Natural killer cell (primary cell): ENCODE data around the gene SEPTIN10. TPM values are rescaled to one million over a fixed set of nuclear protein-coding genes. Genes with fewer than 3 reads are reported as not detected.
"Not testable (repeated sequence)": the region's sequence is repeated elsewhere in the genome, so short reads cannot be mapped to it uniquely, and the experiment has no call there.

Experiments used
- ATAC-seq, 3 donors: fragments of 150-1000 bp in 2 of 3; fragments of 200-7000 bp in 1 of 3; cut with Tn5 transposase; 1 replicate in 1 of 3; 2 replicates in 2 of 3; pipeline ENCODE4 v1.10.0; 2021; ENCODE audit warnings: mild to moderate bottlenecking in 2 of 3, moderate library complexity in 2 of 3
- DNase-seq, 2 donors: peaks; one replicate each; pipeline versions ENCODE4 v3.0.0 to v3.0.0-alpha.2; 2013 to 2021; ENCODE audit warnings: mixed read lengths in 1 of 2
- H3K27ac ChIP-seq: one replicate; pipeline ENCODE4 v1.5.1; 2013; ENCODE audit warnings: mild to moderate bottlenecking, low read length
- H3K27me3 ChIP-seq: one replicate; pipeline ENCODE4 v1.6.1; 2013; ENCODE audit warnings: low read length; ENCODE audit not compliant: control insufficient read depth, insufficient read depth
- H3K36me3 ChIP-seq: one replicate; pipeline ENCODE4 v1.6.1; 2013; ENCODE audit warnings: low read length; ENCODE audit not compliant: control insufficient read depth, insufficient read depth
- H3K4me1 ChIP-seq: one replicate; pipeline ENCODE4 v1.6.1; 2013; ENCODE audit warnings: low read length; ENCODE audit not compliant: control insufficient read depth, insufficient read depth
- H3K4me3 ChIP-seq: one replicate; pipeline ENCODE4 v1.5.1; 2013; ENCODE audit warnings: low read length
- H3K9me3 ChIP-seq: one replicate; pipeline ENCODE4 v1.6.1; 2013; ENCODE audit warnings: low read length; ENCODE audit not compliant: control insufficient read depth, insufficient read depth
- H3K27ac Mint-ChIP-seq, 2 donors: one replicate each; pipeline ENCODE4 v1.8.0; 2022; ENCODE audit warnings: mild to moderate bottlenecking in 2 of 2, mixed read lengths in 2 of 2, moderate library complexity in 1 of 2
- H3K27me3 Mint-ChIP-seq, 2 donors: one replicate each; pipeline ENCODE4 v1.8.0; 2022; ENCODE audit warnings: low read depth in 2 of 2, mixed read lengths in 2 of 2
- H3K36me3 Mint-ChIP-seq: one replicate; pipeline ENCODE4 v1.8.0; 2022; ENCODE audit warnings: mixed read lengths
- H3K4me1 Mint-ChIP-seq, 2 donors: one replicate each; pipeline ENCODE4 v1.8.0; 2022; ENCODE audit warnings: mixed read lengths in 2 of 2
- H3K4me3 Mint-ChIP-seq: one replicate; pipeline ENCODE4 v1.8.0; 2022; ENCODE audit warnings: mild to moderate bottlenecking, moderate library complexity, mixed read lengths
- H3K9me3 Mint-ChIP-seq, 2 donors: one replicate each; pipeline ENCODE4 v1.8.0; 2022; ENCODE audit warnings: mixed read lengths in 2 of 2
- CTCF ChIP-seq: fragments of 200-600 bp; IDR thresholded peaks from one replicate; pipeline ENCODE4 v1.8.0; 2022; ENCODE audit warnings: antibody characterized with exemption
- WGBS: methylation state at CpG from one replicate; pipeline ENCODE4 v1.1.7; 2013; ENCODE audit warnings: missing lambda C conversion rate; ENCODE audit not compliant: insufficient coverage; 5-methylcytosine and 5-hydroxymethylcytosine counted together
- intact Hi-C: fragments of 100-400 bp; cut with micrococcal nuclease; formaldehyde crosslinking; loops from one replicate; pipeline ENCODE4 v1.14.2; 2022
- total RNA-seq, 4 donors: library from RNA; stranded (reverse); fragments of 120-200 nt in 1 of 4; gene quantifications; one replicate each; pipeline versions ENCODE4 v1.2.3 to v1.2.4, GENCODE V29; 2013 to 2022

SEPTIN10 gene
- total RNA-seq, 3 donors from 2014 or later (not counting 1 experiment from before 2014, with no cell fraction given): 0.25 to 2.6 (median 0.33) TPM

- Mint-ChIP-seq H3K36me3 (no peaks in the 10 kb centered on the region), H3K4me1 (no peaks in the 10 kb centered on the region), H3K9me3 (no peaks in the 10 kb centered on the region), H3K27ac (no peak overlapping the region), H3K4me3 (no peak overlapping the region), H3K27me3 (peaks cover 12 to 24% of the 10 kb centered on the region in 2 donors)
- H3K27me3 ChIP-seq: peaks cover 2% of the 10 kb centered on the region
- no peak overlapping the region for H3K4me3 ChIP-seq
- no peak for DNase-seq
- no peaks in the 10 kb centered on the region for H3K9me3 ChIP-seq
- intact Hi-C loops: no loop called here
- no peak for TF ChIP-seq CTCF
- no peaks in the 10 kb centered on the region for H3K36me3 ChIP-seq
- no peak for ATAC-seq
- 93% methylated on average over 7 of the region's 8 CpGs for WGBS
- no peak overlapping the region for H3K27ac ChIP-seq
- no peaks in the 10 kb centered on the region for H3K4me1 ChIP-seq
Observed at GRCh38 chr2:109538546-109538945, 75.2 kb downstream of the SEPTIN10 start.

- ATAC-seq: no peak
- H3K27ac Mint-ChIP-seq: no peak overlapping the region
- no peak for TF ChIP-seq CTCF
- Histone ChIP-seq H3K27me3 (peaks cover 2% of the 10 kb centered on the region), H3K36me3 (no peaks in the 10 kb centered on the region), H3K27ac (no peak overlapping the region), H3K4me1 (no peaks in the 10 kb centered on the region), H3K9me3 (no peaks in the 10 kb centered on the region), H3K4me3 (no peak overlapping the region)
- 91% methylated on average over 9 of the region's 10 CpGs for WGBS
- H3K4me3 Mint-ChIP-seq: no peak overlapping the region
- intact Hi-C loops: no loop called here
- no peak for DNase-seq
- no peaks in the 10 kb centered on the region for H3K9me3 Mint-ChIP-seq
- no peaks in the 10 kb centered on the region for H3K4me1 Mint-ChIP-seq
- H3K36me3 Mint-ChIP-seq: no peaks in the 10 kb centered on the region
- H3K27me3 Mint-ChIP-seq: peaks cover 14 to 24% of the 10 kb centered on the region in 2 donors
Observed at GRCh38 chr2:109537565-109538222, 76.1 kb downstream of the SEPTIN10 start.

GRCh38 chr2:109536556-109536955 lies 77.2 kb downstream of the SEPTIN10 start:
- intact Hi-C loops, H3K27ac Mint-ChIP-seq, H3K9me3 Mint-ChIP-seq, H3K4me1 Mint-ChIP-seq, H3K27me3 ChIP-seq, H3K4me3 ChIP-seq, H3K4me1 ChIP-seq, H3K36me3 Mint-ChIP-seq, ATAC-seq, DNase-seq, H3K9me3 ChIP-seq, H3K4me3 Mint-ChIP-seq, H3K36me3 ChIP-seq, H3K27ac ChIP-seq: not testable (repeated sequence)
- WGBS: 82% methylated on average over 3 of the region's 3 CpGs
- peaks cover 10 to 24% of the 10 kb centered on the region in 2 donors for H3K27me3 Mint-ChIP-seq

- no peaks in the 10 kb centered on the region for H3K9me3 ChIP-seq
- no peaks in the 10 kb centered on the region for H3K27me3 ChIP-seq
- peaks cover 9 to 20% of the 10 kb centered on the region in 2 donors for H3K27me3 Mint-ChIP-seq
- H3K9me3 Mint-ChIP-seq: no peaks in the 10 kb centered on the region
- DNase-seq (no peak), ATAC-seq (no peak)
- H3K4me3 ChIP-seq: no peak overlapping the region
- 90% methylated on average over 6 of the region's 6 CpGs for WGBS
- no peak for TF ChIP-seq CTCF
- no peaks in the 10 kb centered on the region for H3K4me1 ChIP-seq
- H3K4me3 Mint-ChIP-seq: no peak overlapping the region
- intact Hi-C loops: no loop called here
- no peak overlapping the region for H3K27ac Mint-ChIP-seq
- H3K4me1 Mint-ChIP-seq: no peaks in the 10 kb centered on the region
- no peaks in the 10 kb centered on the region for H3K36me3 Mint-ChIP-seq
- no peak overlapping the region for H3K27ac ChIP-seq
- no peaks in the 10 kb centered on the region for H3K36me3 ChIP-seq
Observed at GRCh38 chr2:109535217-109535946, 78.4 kb downstream of the SEPTIN10 start.
